ENCODE measurements around the gene PRKCH. TPM values are rescaled to one million over a fixed set of nuclear protein-coding genes. Genes with fewer than 3 reads are reported as not detected.

The PRKCH gene
- total and polyA plus RNA-seq, 2 of the 13 experiments (the other 11 are each of a cell fraction or from before 2014, with no cell fraction given): 0.48 to 1.3 TPM

- TF ChIP-seq ZFP37 (CRISPR knock-in tag; IDR thresholded peaks at IDR 0.05; ENCODE audit: borderline replicate concordance) (no peak), ZNF703 (CRISPR knock-in tag; IDR thresholded peaks at IDR 0.05; ENCODE audit: borderline replicate concordance) (no peak; the same call in 1 of the 2 replicates), ZFP62 (CRISPR knock-in tag; IDR thresholded peaks at IDR 0.05) (no peak), MYPOP (CRISPR knock-in tag; IDR thresholded peaks at IDR 0.05) (peak; percentile 45; the same call in 1 of the 2 replicates), FOXP1 (IDR thresholded peaks at IDR 0.05) (peak; percentile 40; the same call in 1 of the 2 replicates), FOXP1 (CRISPR knock-in tag; IDR thresholded peaks at IDR 0.05) (peak; percentile 81), ZSCAN31 (CRISPR knock-in tag; IDR thresholded peaks at IDR 0.05; ENCODE audit: low read depth) (no peak), HNF4A (CRISPR knock-in tag; IDR thresholded peaks at IDR 0.05) (peak; percentile 91), ATAD3A (CRISPR knock-in tag; IDR thresholded peaks at IDR 0.05) (no peak), AKNA (CRISPR knock-in tag; IDR thresholded peaks at IDR 0.05; ENCODE audit: borderline replicate concordance) (no peak), DNMT3B (CRISPR knock-in tag; conservative IDR thresholded peaks at IDR 0.05) (0 out of 2 replicates have a peak, but pooled peaks have one; percentile 43), ZNF558 (CRISPR knock-in tag; IDR thresholded peaks at IDR 0.05; ENCODE audit: borderline replicate concordance) (peak; percentile 72; the same call in 1 of the 2 replicates), MTF2 (CRISPR knock-in tag; IDR thresholded peaks at IDR 0.05; ENCODE audit: borderline replicate concordance) (no peak), ZNF775 (CRISPR knock-in tag; IDR thresholded peaks at IDR 0.05; ENCODE audit: borderline replicate concordance) (no peak), FOXC1 (CRISPR knock-in tag; IDR thresholded peaks at IDR 0.05; ENCODE audit: borderline replicate concordance) (no peak), ZNF232 (CRISPR knock-in tag; IDR thresholded peaks at IDR 0.05; ENCODE audit: borderline replicate concordance) (peak; percentile 85; the same call in 1 of the 2 replicates), USF2 (IDR thresholded peaks at IDR 0.05; ENCODE audit: low read depth, low read length) (no peak), USF2 (CRISPR knock-in tag; IDR thresholded peaks at IDR 0.05; ENCODE audit: borderline replicate concordance) (no peak; the same call in 1 of the 2 replicates), NONO (IDR thresholded peaks at IDR 0.05) (no peak), NONO (CRISPR knock-in tag; conservative IDR thresholded peaks at IDR 0.05) (peak; percentile 71)
Measured at GRCh38 chr14:61553730-61554641, 232.6 kb downstream of the PRKCH start (continued).
